AG04450 (cell line): Measurements from ENCODE around the gene PRM3. TPM values are rescaled to one million over a fixed set of nuclear protein-coding genes. Genes with fewer than 3 reads are reported as not detected.

Source experiments
- CTCF ChIA-PET: fragments of 300-600, 350-600 bp; formaldehyde crosslinking; extraction: SDS; loops from one replicate; lab custom pipeline; 2022; ENCODE audit warnings: antibody characterized with exemption, inconsistent platforms; lab: Charles Lee
- POLR2A ChIA-PET: fragments of 350-600 bp; formaldehyde crosslinking; extraction: SDS; loops from one replicate; lab custom pipeline; 2021; ENCODE audit warnings: antibody characterized with exemption, inconsistent platforms; lab: Yijun Ruan, JAX
- DNase-seq: peaks from one replicate; pipeline ENCODE4 v3.0.0-alpha.2; 2011; ENCODE audit warnings: low read depth, low spot score
- H3K27ac ChIP-seq: one replicate; pipeline ENCODE4 v1.5.1; 2012; ENCODE audit warnings: low read depth, low read length, control low read depth
- H3K27me3 ChIP-seq: one replicate; pipeline ENCODE4 v1.6.0; 2012; ENCODE audit warnings: low read length; ENCODE audit not compliant: control insufficient read depth, insufficient read depth
- H3K4me3 ChIP-seq: 2 replicates; pipeline ENCODE4 v1.5.1; 2011; ENCODE audit warnings: mild to moderate bottlenecking, low read depth, low read length, control low read depth
- H3K9me3 ChIP-seq: 2 replicates; pipeline ENCODE4 v1.5.1; 2012; ENCODE audit warnings: low read length; ENCODE audit not compliant: control insufficient read depth, insufficient read depth
- polyA plus RNA-seq: library from polyadenylated mRNA; depleted of rRNA; stranded (reverse); fragments of >200 nt; gene quantifications from 2 replicates; pipeline ENCODE4 v1.2.3, GENCODE V29; 2011
- TF ChIP-seq, protein P1 (sequence below): IDR thresholded peaks from 2 replicates; pipeline ENCODE4 v1.5.1; 2011; ENCODE audit warnings: low read depth, low read length, control low read depth, inconsistent platforms

PRM3 gene
- polyA plus RNA-seq, 1 experiment: not detected

- no peak overlapping the region for H3K4me3 ChIP-seq
- ChIA-PET CTCF (interaction anchor here (1.4 to 6.2 kb wide), 4 partner anchors 93 to 297 kb away, joined by 8 to 92 read pairs (median 49); no protein-coding TSS in a partner anchor), POLR2A (no interaction called here)
- H3K27me3 ChIP-seq: peaks cover 2% of the 10 kb centered on the region
- no peak overlapping the region for H3K27ac ChIP-seq
- TF ChIP-seq, protein P1, sequence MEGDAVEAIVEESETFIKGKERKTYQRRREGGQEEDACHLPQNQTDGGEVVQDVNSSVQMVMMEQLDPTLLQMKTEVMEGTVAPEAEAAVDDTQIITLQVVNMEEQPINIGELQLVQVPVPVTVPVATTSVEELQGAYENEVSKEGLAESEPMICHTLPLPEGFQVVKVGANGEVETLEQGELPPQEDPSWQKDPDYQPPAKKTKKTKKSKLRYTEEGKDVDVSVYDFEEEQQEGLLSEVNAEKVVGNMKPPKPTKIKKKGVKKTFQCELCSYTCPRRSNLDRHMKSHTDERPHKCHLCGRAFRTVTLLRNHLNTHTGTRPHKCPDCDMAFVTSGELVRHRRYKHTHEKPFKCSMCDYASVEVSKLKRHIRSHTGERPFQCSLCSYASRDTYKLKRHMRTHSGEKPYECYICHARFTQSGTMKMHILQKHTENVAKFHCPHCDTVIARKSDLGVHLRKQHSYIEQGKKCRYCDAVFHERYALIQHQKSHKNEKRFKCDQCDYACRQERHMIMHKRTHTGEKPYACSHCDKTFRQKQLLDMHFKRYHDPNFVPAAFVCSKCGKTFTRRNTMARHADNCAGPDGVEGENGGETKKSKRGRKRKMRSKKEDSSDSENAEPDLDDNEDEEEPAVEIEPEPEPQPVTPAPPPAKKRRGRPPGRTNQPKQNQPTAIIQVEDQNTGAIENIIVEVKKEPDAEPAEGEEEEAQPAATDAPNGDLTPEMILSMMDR: no peak
- no peaks in the 10 kb centered on the region for H3K9me3 ChIP-seq
- DNase-seq: no peak
Measured at GRCh38 chr16:11259655-11260595, 13.5 kb downstream of the PRM3 start.

- H3K27me3 ChIP-seq: peaks cover 2% of the 10 kb centered on the region
- ChIA-PET POLR2A (no interaction called here), CTCF (interaction anchor here (0.6 to 6.2 kb wide), 9 partner anchors 8 to 296 kb away, joined by 3 to 92 read pairs (median 8); partner anchors contain the start of genes PRM3 and TNP2)
- H3K9me3 ChIP-seq: no peaks in the 10 kb centered on the region; the same call in 1 of the 2 replicates
- H3K27ac ChIP-seq: no peak overlapping the region
- TF ChIP-seq, protein P1: no peak
- H3K4me3 ChIP-seq: no peak overlapping the region
- no peak for DNase-seq
Measured at GRCh38 chr16:11258553-11259492, 14.6 kb downstream of the PRM3 start.

DNA sequence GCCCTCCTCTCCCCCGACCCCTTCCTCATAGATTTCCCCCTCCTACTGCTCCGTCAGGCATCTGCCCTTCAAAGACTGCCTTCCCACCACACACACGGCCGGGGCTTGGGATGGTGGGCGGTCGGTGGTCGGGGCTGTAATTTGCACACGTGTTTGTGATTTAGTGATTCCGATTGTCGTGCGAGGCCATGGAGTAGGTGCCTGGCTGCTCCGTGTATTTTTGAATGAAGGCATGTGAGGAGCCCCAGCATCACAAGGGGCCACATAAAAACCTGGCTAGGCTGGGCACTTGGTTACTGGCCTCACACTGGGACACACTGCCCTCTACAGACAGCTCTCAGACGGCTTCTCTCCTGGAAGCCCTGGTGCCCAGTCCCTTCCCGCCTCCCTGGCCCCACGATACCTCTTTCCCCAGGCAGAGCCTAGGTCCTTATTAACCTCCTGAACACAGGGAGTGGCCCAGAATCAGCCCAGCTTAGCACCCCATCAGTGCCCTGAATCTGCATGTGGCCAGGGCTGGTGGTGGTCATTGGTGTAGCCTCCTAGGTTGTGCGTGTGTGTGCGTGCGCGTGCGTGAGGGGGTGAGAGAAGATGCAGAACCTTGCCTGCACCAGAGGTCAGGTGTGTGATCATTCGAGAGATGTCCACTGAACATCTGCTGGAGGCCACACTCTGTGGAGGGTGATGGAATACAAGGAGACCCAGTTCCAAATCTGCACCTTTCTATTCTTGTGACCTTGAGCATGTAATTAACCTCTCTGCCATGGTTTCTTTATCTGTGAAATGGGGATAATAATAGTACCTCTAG, 16.1 kb downstream of the PRM3 start:
- H3K27ac ChIP-seq: peak overlapping the region; percentile 97
- no peak for DNase-seq
- H3K4me3 ChIP-seq: peak overlapping the region; percentile 72
- ChIA-PET CTCF (interaction anchor here (0.7 to 6.2 kb wide), 17 partner anchors 9 to 556 kb away, joined by 3 to 92 read pairs (median 5); partner anchors contain the start of genes PRM3 and TNP2), POLR2A (interaction anchor here (0.7 to 2.8 kb wide), 5 partner anchors 40 to 293 kb away, joined by 3 to 39 read pairs (median 3); no protein-coding TSS in a partner anchor)
- H3K27me3 ChIP-seq: peaks cover 2% of the 10 kb centered on the region
- TF ChIP-seq, protein P1: peak; percentile 89
- H3K9me3 ChIP-seq: no peaks in the 10 kb centered on the region; the same call in 1 of the 2 replicates

- Histone ChIP-seq H3K4me3 (peak overlapping the region; percentile 72), H3K27ac (peak overlapping the region; percentile 97), H3K27me3 (peaks cover 2% of the 10 kb centered on the region), H3K9me3 (no peaks in the 10 kb centered on the region; the same call in 1 of the 2 replicates)
- TF ChIP-seq, protein P1: 0 out of 2 replicates have a peak, but pooled peaks have one; percentile 8
- ChIA-PET CTCF (interaction anchor here (0.8 to 6.2 kb wide), 18 partner anchors 16 to 557 kb away, joined by 3 to 92 read pairs (median 8); partner anchors contain the start of gene PRM3), POLR2A (interaction anchor here (0.6 to 2.8 kb wide), 42 partner anchors 8 to 384 kb away, joined by 3 to 39 read pairs (median 6); partner anchors contain the start of gene DEXI)
- DNase-seq: no peak
Measured at GRCh38 chr16:11256661-11257130, 16.7 kb downstream of the PRM3 start.
